Inflammatory macrophage treated with lipopolysaccharide for 1 hour (primary cell): Measurements from ENCODE around the gene EIF2B5.
"Not testable (repeated sequence)": the region's sequence is repeated elsewhere in the genome, so short reads cannot be mapped to it uniquely, and the experiment has no call there.

Source experiments
- DNase-seq, 2 donors: peaks; one replicate each; pipeline ENCODE4 v3.0.0-alpha.2; 2020 to 2022

EIF2B5 gene

GRCh38 chr3:184148076-184148475 lies 12.9 kb downstream of the EIF2B5 start:
- peak; percentile 98 for DNase-seq

GRCh38 chr3:184149123-184149522 lies 14.0 kb downstream of the EIF2B5 start:
- DNase-seq, result no peak

- not testable (repeated sequence) for DNase-seq
Observed at GRCh38 chr3:184149770-184150169, 14.6 kb downstream of the EIF2B5 start.

GRCh38 chr3:184154885-184155643 lies 19.9 kb downstream of the EIF2B5 start, which contains the start of gene DVL3:
Gene DVL3, plus strand, starts transcription at chr3:184155377. Its CDS starts 259 bp downstream, at chr3:184155636.
- DNase-seq, result peak; percentile 51 to 53

GRCh38 chr3:184155644-184156521 lies 20.7 kb downstream of the EIF2B5 start:
- peak in 1 of 2 donors; percentile 47 for DNase-seq

- DNase-seq, result no peak
Observed at GRCh38 chr3:184156522-184156955, 21.4 kb downstream of the EIF2B5 start.

- no peak for DNase-seq
Observed at GRCh38 chr3:184157206-184157605, 22.0 kb downstream of the EIF2B5 start.

- DNase-seq, result peak in 1 of 2 donors; percentile 40
Observed at GRCh38 chr3:184158404-184158803, 23.2 kb downstream of the EIF2B5 start.

- peak; percentile 53 to 75 for DNase-seq
Observed at GRCh38 chr3:184160456-184160855, 25.3 kb downstream of the EIF2B5 start.

GRCh38 chr3:184162571-184163070 lies 27.5 kb downstream of the EIF2B5 start:
- not testable (repeated sequence) for DNase-seq

GRCh38 chr3:184164648-184165330 lies 29.6 kb downstream of the EIF2B5 start:
- DNase-seq, result no peak

GRCh38 chr3:184165543-184165942 lies 30.4 kb downstream of the EIF2B5 start:
- no peak for DNase-seq

- DNase-seq, result no peak
Observed at GRCh38 chr3:184166671-184167070, 31.5 kb downstream of the EIF2B5 start.

GRCh38 chr3:184167786-184168185 lies 32.6 kb downstream of the EIF2B5 start:
- DNase-seq, result no peak

- DNase-seq, result no peak
Observed at GRCh38 chr3:184168363-184169120, 33.4 kb downstream of the EIF2B5 start.

- DNase-seq, result no peak
Observed at GRCh38 chr3:184169896-184170875, 35.0 kb downstream of the EIF2B5 start.

GRCh38 chr3:184171562-184171961 lies 36.4 kb downstream of the EIF2B5 start:
- DNase-seq, result peak in 1 of 2 donors; percentile 32

GRCh38 chr3:184172681-184173373 lies 37.7 kb downstream of the EIF2B5 start:
- no peak for DNase-seq

GRCh38 chr3:184173374-184173722 lies 38.2 kb downstream of the EIF2B5 start:
- no peak for DNase-seq

GRCh38 chr3:184174284-184174645 lies 39.1 kb downstream of the EIF2B5 start:
- DNase-seq, result no peak
